ENCODE data around the gene HDDC3.

- TF ChIP-seq CTCF (IDR thresholded peaks at IDR 0.05) (no peak), REST (IDR thresholded peaks at IDR 0.05; ENCODE audit: insufficient read depth in 1 of 2, low read depth in 2 of 2, low read length in 1 of 2) (no peak), POLR2AphosphoS5 (IDR thresholded peaks at IDR 0.05; ENCODE audit: low read depth, low read length) (no peak)
Observed at GRCh38 chr15:90960298-90961091, 28.1 kb upstream of the HDDC3 start.
